HepG2 (cell line): ENCODE measurements around the gene CHST3. TPM values are rescaled to one million over a fixed set of nuclear protein-coding genes. Genes with fewer than 3 reads are reported as not detected.

Source experiments
- ATAC-seq: fragments of 200-7000 bp; cut with Tn5 transposase; 3 replicates; pipeline ENCODE4 v1.9.1; 2020; ENCODE audit warnings: mild to moderate bottlenecking, moderate library complexity
- BruUV-seq: library from RNA; stranded (reverse); fragments of 400-500 nt; replicated peaks from 2 replicates; lab custom pipeline; 2021; lab: Mats Ljungman, UMichigan
- CTCF ChIA-PET: fragments of 300-600 bp; formaldehyde crosslinking; extraction: SDS; loops from one replicate; lab custom pipeline; 2021; ENCODE audit warnings: low total read pairs, inconsistent platforms, low intra/inter-chr PET ratio; lab: Yijun Ruan, JAX
- POLR2A ChIA-PET: fragments of 350-600 bp; sonication (Branson Sonifier 250); formaldehyde crosslinking; loops from one replicate; lab custom pipeline; 2020; ENCODE audit warnings: antibody characterized with exemption, inconsistent platforms; lab: Yijun Ruan, JAX
- DNase-seq: peaks from one replicate; pipeline ENCODE4 v3.0.0-alpha.2; 2015; ENCODE audit warnings: low spot score
- FAIRE-seq: peaks from 3 replicates; lab custom pipeline; 2011; peaks lifted over from hg19 to GRCh38; lab: Jason Lieb, UNC
- H2AFZ ChIP-seq: one replicate; pipeline ENCODE4 v1.6.1; 2011; ENCODE audit warnings: low read length, inconsistent platforms
- H3K27ac ChIP-seq: fragments of 300-600 bp; 3 replicates; pipeline ENCODE4 v1.8.0; 2011; ENCODE audit warnings: mixed run types, mild to moderate bottlenecking, mixed read lengths, low read length, inconsistent platforms; ENCODE audit not compliant: insufficient read depth; ENCODE audit errors: extremely low read length
- H3K27me3 ChIP-seq, 2 experiments: fragments of 200-600 bp in 1 of 2; 2 replicates in 1 of 2; 3 replicates in 1 of 2; pipeline versions ENCODE4 v1.6.0 to v1.8.0; 2011; ENCODE audit warnings: low read length in 2 of 2, mild to moderate bottlenecking in 2 of 2, moderate library complexity in 2 of 2, inconsistent platforms in 1 of 2; ENCODE audit not compliant: insufficient read depth in 2 of 2, control insufficient read depth in 1 of 2
- H3K36me3 ChIP-seq, 2 experiments: fragments of 200-600 bp in 1 of 2; replicated peaks in 1 of 2; 2 replicates in 1 of 2; 3 replicates in 1 of 2; pipeline versions ENCODE4 v1.5.1 to v1.8.0; 2011; ENCODE audit warnings: low read length in 2 of 2, inconsistent platforms in 1 of 2; ENCODE audit not compliant: insufficient read depth in 2 of 2, control insufficient read depth in 1 of 2
- H3K4me1 ChIP-seq: 2 replicates; pipeline ENCODE4 v1.5.1; 2012; ENCODE audit warnings: low read length, inconsistent platforms; ENCODE audit not compliant: insufficient read depth
- H3K4me2 ChIP-seq: 2 replicates; pipeline ENCODE4 v1.6.0; 2011; ENCODE audit warnings: low read depth, low read length, inconsistent platforms
- H3K4me3 ChIP-seq, 3 experiments: fragments of 200-600 bp in 1 of 3; sonication (generic), shearing (Covaris generic) in 1 of 3; replicated peaks in 1 of 3; 2 replicates each; pipeline ENCODE4 v1.5.1; 2011 to 2016; ENCODE audit warnings: low read length in 3 of 3, inconsistent platforms in 2 of 3, low read depth in 2 of 3, mild to moderate bottlenecking in 2 of 3, control low read depth in 1 of 3, mixed read lengths in 1 of 3; ENCODE audit not compliant: insufficient read depth in 1 of 3
- H3K79me2 ChIP-seq: one replicate; pipeline ENCODE4 v1.6.1; 2011; ENCODE audit warnings: low read length, inconsistent platforms; ENCODE audit not compliant: insufficient read depth
- H3K9ac ChIP-seq: 2 replicates; pipeline ENCODE4 v1.6.0; 2011; ENCODE audit warnings: mild to moderate bottlenecking, low read depth, low read length, inconsistent platforms; ENCODE audit not compliant: insufficient read depth
- H3K9me3 ChIP-seq: 2 replicates; pipeline ENCODE4 v1.5.1; 2012; ENCODE audit warnings: mild to moderate bottlenecking, low read length
- H4K20me1 ChIP-seq: 2 replicates; pipeline ENCODE4 v1.6.0; 2011; ENCODE audit warnings: inconsistent platforms, mild to moderate bottlenecking, low read length, moderate library complexity; ENCODE audit not compliant: insufficient read depth
- AGO2 ChIP-seq: fragments of 200-400 bp; formaldehyde crosslinking; optimal IDR thresholded peaks from 2 replicates; pipeline ENCODE3; 2017; ENCODE audit warnings: mild to moderate bottlenecking, low read depth, low read length, moderate library complexity
- DR1 ChIP-seq: sonication (generic); formaldehyde crosslinking; IDR thresholded peaks from 2 replicates; pipeline ENCODE4 v1.8.0; 2021; ENCODE audit warnings: mild to moderate bottlenecking, missing genetic modification reagents, inconsistent platforms
- SYNCRIP ChIP-seq: fragments of 200-400 bp; formaldehyde crosslinking; IDR thresholded peaks from 2 replicates; pipeline ENCODE4 v1.6.1; 2018; ENCODE audit warnings: mild to moderate bottlenecking, low read depth, low read length; ENCODE audit not compliant: insufficient read depth
- TCF12 ChIP-seq, 2 experiments: fragments of 450-650 bp in 1 of 2; sonication (generic) in 1 of 2; formaldehyde crosslinking in 1 of 2; IDR thresholded peaks; 2 replicates each; pipeline versions ENCODE4 v1.6.1 to v1.8.0; 2017 to 2022; ENCODE audit warnings: antibody characterized with exemption in 1 of 2, mild to moderate bottlenecking in 1 of 2, missing genetic modification reagents in 1 of 2, moderate library complexity in 1 of 2
- ZC3H13 ChIP-seq: sonication (generic); formaldehyde crosslinking; IDR thresholded peaks from 2 replicates; pipeline ENCODE4 v1.8.1; 2023; ENCODE audit warnings: mild to moderate bottlenecking, missing genetic modification reagents, moderate library complexity
- ZNF121 ChIP-seq: sonication (generic); formaldehyde crosslinking; IDR thresholded peaks from 2 replicates; pipeline ENCODE4 v1.5.0; 2020; ENCODE audit warnings: mild to moderate bottlenecking, missing genetic modification reagents
- ZNF251 ChIP-seq: sonication (generic); formaldehyde crosslinking; IDR thresholded peaks from 2 replicates; pipeline ENCODE4 v1.9.0; 2021; ENCODE audit warnings: mild to moderate bottlenecking, missing genetic modification reagents
- ZSCAN22 ChIP-seq: sonication (generic); formaldehyde crosslinking; IDR thresholded peaks from 2 replicates; pipeline ENCODE4 v1.4.0; 2020; ENCODE audit warnings: mild to moderate bottlenecking, missing genetic modification reagents
- WGBS: methylation state at CpG from one replicate; pipeline ENCODE4 v1.1.6; 2017; ENCODE audit warnings: low lambda C conversion rate; 5-methylcytosine and 5-hydroxymethylcytosine counted together
- in situ Hi-C: cut with HindIII; loops from 2 replicates; pipeline ENCODE4 v1.10.0; 2017; ENCODE audit warnings: low pct_unique_long_range_greater_than_20kb; ENCODE audit not compliant: extremely low pct_ligation_motif_present
- intact Hi-C: fragments of 100-400 bp; cut with micrococcal nuclease; formaldehyde crosslinking; loops from one replicate; pipeline ENCODE4 v1.10.0; 2022; ENCODE audit not compliant: unreplicated experiment
- polyA plus RNA-seq, 8 experiments: library from polyadenylated mRNA; depleted of rRNA in 3 of 8; stranded (reverse) in 7 of 8; unstranded in 1 of 8; fragments of >200 nt; fragmentation: Illumina TruSeq in 4 of 8; extraction: Trizol in 4 of 8; gene quantifications; 2 replicates each; pipeline versions ENCODE4 v1.2.1 to v1.2.3, GENCODE V29; 2011 to 2016; ENCODE audit warnings: low read depth in 4 of 8, missing spikeins in 1 of 8, mixed read lengths in 1 of 8; ENCODE audit not compliant: insufficient read depth in 1 of 8
- total RNA-seq, 5 experiments: library from RNA; depleted of rRNA; stranded (reverse); fragments of >200 nt; fragmentation: Illumina TruSeq; extraction: Trizol; gene quantifications; 2 replicates each; pipeline ENCODE4 v1.2.3, GENCODE V29; 2016; ENCODE audit warnings: low read depth in 1 of 5
- TF ChIP-seq, protein P1 (sequence below): sonication (generic); formaldehyde crosslinking; IDR thresholded peaks from 2 replicates; pipeline ENCODE4 v1.4.0; 2020; ENCODE audit warnings: mild to moderate bottlenecking, missing genetic modification reagents
- TF ChIP-seq, protein P2 (sequence below): sonication (generic); formaldehyde crosslinking; IDR thresholded peaks from 2 replicates; pipeline ENCODE4 v1.9.0; 2022; ENCODE audit warnings: missing genetic modification reagents, mild to moderate bottlenecking, borderline replicate concordance

The CHST3 gene
- total and polyA plus RNA-seq, 2 of the 13 experiments (the other 11 are each of a cell fraction or from before 2014, with no cell fraction given): 7.2 to 18.7 TPM

DNA sequence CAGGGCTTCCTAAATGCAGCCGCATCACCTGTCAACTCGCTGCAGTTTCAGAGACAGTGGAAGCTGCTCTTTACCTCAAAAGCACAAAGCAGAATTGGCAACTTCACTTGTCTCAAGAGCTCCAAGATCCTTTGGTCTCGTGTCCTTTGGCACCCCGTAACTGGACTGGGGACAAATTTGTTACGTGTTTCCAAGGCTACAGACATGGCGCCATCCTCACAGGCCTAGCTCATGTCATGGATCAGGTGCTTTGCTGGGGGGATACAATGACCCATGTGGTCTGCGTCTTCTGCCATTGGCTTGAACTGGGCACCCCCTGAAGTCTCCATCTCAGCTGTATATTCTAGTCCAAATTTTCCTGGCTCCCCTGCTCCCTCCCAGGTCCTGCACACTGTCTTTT lies 48.6 kb downstream of the CHST3 start:
- no peaks in the 10 kb centered on the region for H4K20me1 ChIP-seq
- ChIA-PET POLR2A (interaction anchor here (1.0 kb wide), 1 partner anchor 57 kb away, joined by 3 read pairs; no protein-coding TSS in a partner anchor), CTCF (no interaction called here)
- H3K79me2 ChIP-seq: no peaks in the 10 kb centered on the region
- peaks cover 68% of the 10 kb centered on the region for H3K4me1 ChIP-seq
- in situ Hi-C loops (no loop called here), intact Hi-C loops (no loop called here)
- H3K4me2 ChIP-seq: no peak overlapping the region
- TF ChIP-seq ZSCAN22 (CRISPR knock-in tag): no peak
- peak; percentile 38 for TF ChIP-seq AGO2
- DNase-seq (no peak), ATAC-seq (no peak), FAIRE-seq (no peak)
- no peak overlapping the region for H3K27ac ChIP-seq
- no peaks in the 10 kb centered on the region for H3K9me3 ChIP-seq
- no peaks in the 10 kb centered on the region for H3K27me3 ChIP-seq
- BruUV-seq: no TSS peak
- H3K9ac ChIP-seq: no peak overlapping the region
- no peak overlapping the region for H2AFZ ChIP-seq
- 88% methylated on average over 7 of the region's 7 CpGs for WGBS
- H3K36me3 ChIP-seq: peaks cover 6 to 14% of the 10 kb centered on the region in 2 experiments; a peak in 3 of 5 replicates
- no peak overlapping the region for H3K4me3 ChIP-seq

DNA sequence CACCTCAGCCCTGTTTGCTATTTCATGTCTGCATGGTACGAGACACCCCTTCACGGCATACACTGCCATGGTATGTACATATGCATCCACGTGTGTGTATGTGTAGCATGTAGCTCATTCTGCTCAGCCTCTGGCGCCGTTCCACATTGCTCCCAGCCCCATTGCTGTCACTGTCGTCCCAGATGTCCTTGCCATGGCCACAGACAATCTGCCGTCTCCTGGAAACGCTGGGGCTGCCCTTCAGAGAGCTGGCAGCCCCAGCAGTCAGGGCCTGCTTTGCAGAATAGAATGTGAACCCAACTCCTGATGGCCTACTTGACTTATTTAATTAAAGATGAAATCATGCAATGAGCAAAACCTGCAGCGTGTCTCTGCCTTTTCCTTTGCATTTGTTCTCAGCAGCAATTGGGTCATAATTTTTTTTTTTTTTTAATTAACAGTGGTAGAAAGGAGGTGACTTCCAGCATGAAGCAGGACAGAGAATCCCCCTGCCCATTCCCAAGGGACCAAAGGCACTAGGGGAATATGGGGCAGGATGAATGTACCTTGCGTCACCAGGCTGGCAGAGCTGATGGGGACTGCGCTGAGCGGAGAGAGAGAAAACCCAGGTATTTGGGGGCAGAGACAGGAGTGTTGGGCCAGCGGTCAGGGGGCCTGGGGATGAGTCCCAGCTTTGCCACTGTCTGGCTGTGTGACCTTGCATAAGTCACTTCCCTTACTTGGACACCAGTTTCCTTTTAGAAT lies 49.2 kb downstream of the CHST3 start:
- Histone ChIP-seq H3K27me3 (no peaks in the 10 kb centered on the region), H3K9me3 (no peaks in the 10 kb centered on the region), H2AFZ (no peak overlapping the region), H3K27ac (no peak overlapping the region), H4K20me1 (no peaks in the 10 kb centered on the region), H3K4me3 (no peak overlapping the region), H3K4me1 (peaks cover 69% of the 10 kb centered on the region), H3K4me2 (no peak overlapping the region), H3K79me2 (no peaks in the 10 kb centered on the region), H3K9ac (no peak overlapping the region), H3K36me3 (peaks cover 4 to 9% of the 10 kb centered on the region in 2 experiments; a peak in 2 of 5 replicates)
- in situ Hi-C loops: no loop called here
- no peak for ATAC-seq
- no peak for FAIRE-seq
- 94% methylated on average over 13 of the region's 13 CpGs for WGBS
- no TSS peak for BruUV-seq
- DNase-seq: no peak
- intact Hi-C loops: no loop called here
- TF ChIP-seq SYNCRIP (no peak), ZC3H13 (peak; percentile 80; the same call in 1 of the 2 replicates), TCF12 (IDR thresholded peaks at IDR 0.05) (no peak), TCF12 (CRISPR knock-in tag; IDR thresholded peaks at IDR 0.05) (no peak), DR1 (no peak), ZNF121 (CRISPR knock-in tag) (no peak), ZNF251 (CRISPR knock-in tag) (no peak)
- TF ChIP-seq, protein P1, sequence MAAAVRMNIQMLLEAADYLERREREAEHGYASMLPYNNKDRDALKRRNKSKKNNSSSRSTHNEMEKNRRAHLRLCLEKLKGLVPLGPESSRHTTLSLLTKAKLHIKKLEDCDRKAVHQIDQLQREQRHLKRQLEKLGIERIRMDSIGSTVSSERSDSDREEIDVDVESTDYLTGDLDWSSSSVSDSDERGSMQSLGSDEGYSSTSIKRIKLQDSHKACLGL (CRISPR knock-in tag): no peak
- TF ChIP-seq, protein P2, sequence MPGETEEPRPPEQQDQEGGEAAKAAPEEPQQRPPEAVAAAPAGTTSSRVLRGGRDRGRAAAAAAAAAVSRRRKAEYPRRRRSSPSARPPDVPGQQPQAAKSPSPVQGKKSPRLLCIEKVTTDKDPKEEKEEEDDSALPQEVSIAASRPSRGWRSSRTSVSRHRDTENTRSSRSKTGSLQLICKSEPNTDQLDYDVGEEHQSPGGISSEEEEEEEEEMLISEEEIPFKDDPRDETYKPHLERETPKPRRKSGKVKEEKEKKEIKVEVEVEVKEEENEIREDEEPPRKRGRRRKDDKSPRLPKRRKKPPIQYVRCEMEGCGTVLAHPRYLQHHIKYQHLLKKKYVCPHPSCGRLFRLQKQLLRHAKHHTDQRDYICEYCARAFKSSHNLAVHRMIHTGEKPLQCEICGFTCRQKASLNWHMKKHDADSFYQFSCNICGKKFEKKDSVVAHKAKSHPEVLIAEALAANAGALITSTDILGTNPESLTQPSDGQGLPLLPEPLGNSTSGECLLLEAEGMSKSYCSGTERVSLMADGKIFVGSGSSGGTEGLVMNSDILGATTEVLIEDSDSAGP (CRISPR knock-in tag): 0 out of 2 replicates have a peak, but pooled peaks have one; percentile 22
- POLR2A ChIA-PET: interaction anchor here (1.0 to 1.4 kb wide), 2 partner anchors 15 to 57 kb away, joined by 3 read pairs; no protein-coding TSS in a partner anchor
- CTCF ChIA-PET: no interaction called here
